IMR-90 (cell line): ENCODE measurements around the gene ACTR2. TPM values are rescaled to one million over a fixed set of nuclear protein-coding genes. Genes with fewer than 3 reads are reported as not detected.

Experiments
- ATAC-seq: fragments of 200-7000 bp; cut with Tn5 transposase; 2 replicates; pipeline ENCODE4 v1.9.1; 2020; ENCODE audit warnings: low read depth, mild to moderate bottlenecking, moderate library complexity
- BruUV-seq: library from RNA; stranded (reverse); fragments of 400-500 nt; replicated peaks from 2 replicates; lab custom pipeline; 2021; lab: Mats Ljungman, UMichigan
- CTCF ChIA-PET: fragments of 300-600 bp; formaldehyde crosslinking; extraction: SDS; loops from one replicate; lab custom pipeline; 2021; ENCODE audit warnings: antibody characterized with exemption; lab: Yijun Ruan, JAX
- POLR2A ChIA-PET: fragments of 300-600 bp; sonication (Branson Sonifier 250); formaldehyde crosslinking; loops from one replicate; lab custom pipeline; 2022; ENCODE audit warnings: antibody characterized with exemption; ENCODE audit not compliant: unreplicated experiment; lab: Charles Lee
- DNase-seq: peaks from one replicate; pipeline ENCODE4 v3.0.0; 2013
- H2AFZ ChIP-seq: replicated peaks from 2 replicates; pipeline ENCODE3; 2013; ENCODE audit warnings: low read length, mild to moderate bottlenecking; ENCODE audit not compliant: poor library complexity
- H2AK5ac ChIP-seq: 2 replicates; pipeline ENCODE4 v1.6.1; 2013; ENCODE audit warnings: low read depth, low read length, inconsistent platforms
- H2AK9ac ChIP-seq: replicated peaks from 2 replicates; pipeline ENCODE3; 2013; ENCODE audit warnings: mild to moderate bottlenecking, low read depth, low read length, moderate library complexity; ENCODE audit not compliant: poor library complexity
- H2BK120ac ChIP-seq: 2 replicates; pipeline ENCODE4 v1.6.1; 2013; ENCODE audit warnings: low read depth, low read length, inconsistent platforms
- H2BK15ac ChIP-seq: 3 replicates; pipeline ENCODE4 v1.6.1; 2013; ENCODE audit warnings: low read depth, low read length, inconsistent platforms
- H2BK20ac ChIP-seq: 2 replicates; pipeline ENCODE4 v1.6.1; 2013; ENCODE audit warnings: low read depth, mild to moderate bottlenecking, inconsistent platforms, low read length, moderate library complexity
- H2BK5ac ChIP-seq: 2 replicates; pipeline ENCODE4 v1.6.1; 2013; ENCODE audit warnings: mild to moderate bottlenecking, low read depth, low read length, inconsistent platforms; ENCODE audit not compliant: poor library complexity, severe bottlenecking
- H3K14ac ChIP-seq: replicated peaks from 2 replicates; pipeline ENCODE4 v1.6.1; 2013; ENCODE audit warnings: low read depth, low read length, inconsistent platforms
- H3K18ac ChIP-seq: 2 replicates; pipeline ENCODE4 v1.6.1; 2013; ENCODE audit warnings: low read depth, low read length, control low read depth
- H3K23ac ChIP-seq: 2 replicates; pipeline ENCODE4 v1.6.1; 2013; ENCODE audit warnings: low read depth, low read length, inconsistent platforms
- H3K27ac ChIP-seq: 2 replicates; pipeline ENCODE4 v1.5.1; 2013; ENCODE audit warnings: mild to moderate bottlenecking, control low read depth, low read length; ENCODE audit not compliant: insufficient read depth
- H3K27me3 ChIP-seq: 2 replicates; pipeline ENCODE4 v1.6.1; 2013; ENCODE audit warnings: low read length; ENCODE audit not compliant: control insufficient read depth, insufficient read depth
- H3K36me3 ChIP-seq: 2 replicates; pipeline ENCODE4 v1.6.1; 2013; ENCODE audit warnings: low read length, mixed read lengths; ENCODE audit not compliant: control insufficient read depth, insufficient read depth
- H3K4ac ChIP-seq: 2 replicates; pipeline ENCODE4 v1.6.1; 2013; ENCODE audit warnings: low read depth, low read length, inconsistent platforms
- H3K4me1 ChIP-seq: 2 replicates; pipeline ENCODE4 v1.6.1; 2013; ENCODE audit warnings: low read length, mixed read lengths; ENCODE audit not compliant: control insufficient read depth, insufficient read depth
- H3K4me2 ChIP-seq: 2 replicates; pipeline ENCODE4 v1.6.1; 2013; ENCODE audit warnings: low read depth, mild to moderate bottlenecking, control low read depth, low read length, moderate library complexity
- H3K4me3 ChIP-seq: 2 replicates; pipeline ENCODE4 v1.5.1; 2013; ENCODE audit warnings: low read depth, mild to moderate bottlenecking, control low read depth, low read length, moderate library complexity; ENCODE audit not compliant: insufficient read depth
- H3K56ac ChIP-seq: 2 replicates; pipeline ENCODE4 v1.6.1; 2013; ENCODE audit warnings: low read length, inconsistent platforms; ENCODE audit not compliant: insufficient read depth; ENCODE audit errors: extremely low read depth
- H3K79me1 ChIP-seq, 2 experiments: 2 replicates each; pipeline ENCODE4 v1.6.1; 2013; ENCODE audit warnings: low read length in 2 of 2, inconsistent platforms in 1 of 2, low read depth in 1 of 2
- H3K9ac ChIP-seq: 2 replicates; pipeline ENCODE4 v1.6.1; 2013; ENCODE audit warnings: low read depth, low read length, control low read depth
- H3K9me1 ChIP-seq: 2 replicates; pipeline ENCODE4 v1.6.1; 2013; ENCODE audit warnings: low read length, inconsistent platforms; ENCODE audit not compliant: insufficient read depth
- H3K9me3 ChIP-seq: 2 replicates; pipeline ENCODE4 v1.6.1; 2013; ENCODE audit warnings: low read length; ENCODE audit not compliant: control insufficient read depth, insufficient read depth
- H4K20me1 ChIP-seq: 2 replicates; pipeline ENCODE4 v1.6.1; 2013; ENCODE audit warnings: low read length, inconsistent platforms; ENCODE audit not compliant: insufficient read depth
- H4K5ac ChIP-seq: 2 replicates; pipeline ENCODE4 v1.6.1; 2013; ENCODE audit warnings: mild to moderate bottlenecking, low read depth, low read length, control low read depth
- H4K8ac ChIP-seq, 2 experiments: 2 replicates each; pipeline ENCODE4 v1.6.1; 2013; ENCODE audit warnings: low read depth in 2 of 2, low read length in 2 of 2, control low read depth in 1 of 2, inconsistent platforms in 1 of 2
- H4K91ac ChIP-seq: 2 replicates; pipeline ENCODE4 v1.6.1; 2013; ENCODE audit warnings: low read depth, low read length, inconsistent platforms; ENCODE audit not compliant: insufficient read depth
- FOS ChIP-seq: fragments of 150-350 bp; IDR thresholded peaks from 2 replicates; pipeline ENCODE4 v1.6.1; 2016; ENCODE audit warnings: low read depth, low read length
- MXI1 ChIP-seq: IDR thresholded peaks from 2 replicates; pipeline ENCODE4 v1.6.1; 2012; ENCODE audit warnings: low read depth, mild to moderate bottlenecking, low read length, moderate library complexity, borderline replicate concordance
- NFE2L2 ChIP-seq: fragments of 150-350 bp; IDR thresholded peaks from 2 replicates; pipeline ENCODE4 v1.6.1; 2016; ENCODE audit warnings: low read depth, mild to moderate bottlenecking, low read length
- POLR2A ChIP-seq: IDR thresholded peaks from 2 replicates; pipeline ENCODE4 v1.6.1; 2012; ENCODE audit warnings: mild to moderate bottlenecking, low read depth, low read length
- RAD21 ChIP-seq: IDR thresholded peaks from 2 replicates; pipeline ENCODE4 v1.6.1; 2012; ENCODE audit warnings: low read length, improper control_type of control experiment
- RCOR1 ChIP-seq: IDR thresholded peaks from 2 replicates; pipeline ENCODE4 v1.6.1; 2012; ENCODE audit warnings: mild to moderate bottlenecking, low read length, improper control_type of control experiment; ENCODE audit not compliant: insufficient replicate concordance
- RFX5 ChIP-seq: IDR thresholded peaks from 2 replicates; pipeline ENCODE4 v1.8.0; 2012; ENCODE audit warnings: low read depth, mild to moderate bottlenecking, low read length, moderate library complexity
- dilution Hi-C: fragments of 300-500 bp; cut with HindIII; formaldehyde crosslinking; loops from one replicate; pipeline ENCODE4 v1.14.3; 2018; ENCODE audit warnings: low sequenced_read_pairs; ENCODE audit not compliant: unreplicated experiment
- in situ Hi-C: fragments of 300-500 bp; cut with MboI; formaldehyde crosslinking; loops from 3 replicates; pipeline ENCODE4 v1.14.3; 2019; ENCODE audit warnings: low sequenced_read_pairs, inconsistent platforms, mixed read lengths
- intact Hi-C: fragments of 100-400 bp; cut with micrococcal nuclease; formaldehyde crosslinking; loops from 2 replicates; pipeline ENCODE4 v1.10.0; 2022
- polyA plus RNA-seq, 3 experiments: library from polyadenylated mRNA; depleted of rRNA; stranded (reverse); fragments of >200 nt; gene quantifications; 2 replicates each; pipeline ENCODE4 v1.2.3, GENCODE V29; 2012; ENCODE audit warnings: low replicate concordance in 1 of 3
- total RNA-seq: library from RNA; depleted of rRNA; stranded (reverse); fragments of >200 nt; gene quantifications from 2 replicates; pipeline ENCODE4 v1.2.3, GENCODE V29; 2012

The ACTR2 gene
- total and polyA plus RNA-seq, 2 of the 4 experiments (the other 2 are of a cell fraction), result 141 to 205 TPM

DNA sequence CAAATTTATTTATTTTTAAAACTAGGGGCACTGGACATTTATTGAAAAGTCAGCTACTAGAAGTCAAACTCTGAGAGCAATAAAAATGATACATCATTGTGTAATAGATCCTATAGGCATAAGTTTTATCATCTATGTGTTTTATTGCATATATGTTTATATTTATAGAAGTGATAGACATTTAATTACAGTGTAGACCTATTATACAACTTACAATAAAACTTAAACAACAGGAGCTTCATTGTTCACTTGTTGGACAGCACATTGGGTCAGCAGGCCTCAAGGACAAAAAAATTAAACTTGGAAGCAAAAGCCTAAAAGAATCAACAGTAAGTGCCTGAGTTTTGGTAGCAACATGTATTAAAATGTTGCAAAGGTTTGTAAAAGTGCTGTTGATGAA is 15.0 kb upstream of the ACTR2 start:
- Histone ChIP-seq H3K23ac (no peak overlapping the region), H3K36me3 (no peaks in the 10 kb centered on the region), H3K14ac (no peak overlapping the region), H2AFZ (no peak overlapping the region), H3K4me1 (no peaks in the 10 kb centered on the region), H2BK120ac (no peak overlapping the region), H3K79me1 (no peaks in the 10 kb centered on the region), H3K9me3 (no peaks in the 10 kb centered on the region), H4K8ac (no peak overlapping the region), H2BK15ac (no peak overlapping the region), H2AK5ac (no peak overlapping the region), H2BK20ac (no peak overlapping the region), H3K27ac (no peak overlapping the region), H3K4me3 (no peak overlapping the region), H4K91ac (no peak overlapping the region), H2AK9ac (no peak overlapping the region), H3K9me1 (no peaks in the 10 kb centered on the region), H3K56ac (no peak overlapping the region), H3K9ac (no peak overlapping the region), H4K20me1 (no peaks in the 10 kb centered on the region), H3K4me2 (no peak overlapping the region), H4K5ac (no peak overlapping the region), H2BK5ac (no peak overlapping the region), H3K27me3 (no peaks in the 10 kb centered on the region), H3K18ac (no peak overlapping the region), H3K4ac (no peak overlapping the region)
- in situ Hi-C loops (no loop called here), dilution Hi-C loops (no loop called here), intact Hi-C loops (no loop called here)
- POLR2A ChIA-PET, result interaction anchor here (1.1 kb wide), 1 partner anchor 15 kb away, joined by 7 read pairs; the partner anchor contains the start of gene ACTR2
- no TSS peak for BruUV-seq
- TF ChIP-seq RAD21, result no peak
- TF ChIP-seq MXI1, result no peak
- no peak for TF ChIP-seq RCOR1
- TF ChIP-seq POLR2A, result no peak
- no peak for TF ChIP-seq RFX5
- no peak for TF ChIP-seq NFE2L2
- no peak for TF ChIP-seq FOS
- CTCF ChIA-PET, result interaction anchor here (0.7 kb wide), 1 partner anchor 229 kb away, joined by 3 read pairs; no protein-coding TSS in a partner anchor
- DNase-seq (no peak), ATAC-seq (no peak)
